Measurements from ENCODE around the gene ARL5C. TPM values are rescaled to one million over a fixed set of nuclear protein-coding genes. Genes with fewer than 3 reads are reported as not detected.

ARL5C gene
- total and polyA plus RNA-seq, 4 donors = not detected

GRCh38 chr17:39195568-39196160 lies 29.7 kb upstream of the ARL5C start:
- Histone ChIP-seq H3K27me3 (ENCODE audit: control insufficient read depth in 4 of 4, insufficient read depth in 4 of 4, low read length in 3 of 4) (no peaks in the 10 kb centered on the region), H3K27ac (ENCODE audit: low read depth in 1 of 2, low read length in 2 of 2) (no peak overlapping the region), H3K4me3 (ENCODE audit: low read depth in 1 of 3, low read length in 3 of 3) (no peak overlapping the region), H3K9ac (ENCODE audit: low read depth in 1 of 2, low read length in 2 of 2) (no peak overlapping the region), H3K4me1 (ENCODE audit: control insufficient read depth in 4 of 4, insufficient read depth in 4 of 4, low read length in 3 of 4) (peaks cover 0 to 12% (median 9%) of the 10 kb centered on the region in 4 donors), H3K9me3 (ENCODE audit: control insufficient read depth in 4 of 4, low read length in 3 of 4) (no peaks in the 10 kb centered on the region), H3K36me3 (ENCODE audit: control insufficient read depth in 4 of 4, insufficient read depth in 3 of 4, low read depth in 1 of 4, low read length in 3 of 4) (no peaks in the 10 kb centered on the region)
- no peak for DNase-seq (ENCODE audit: low spot score)
- WGBS = 80% methylated on average over 8 of the region's 8 CpGs
- TF ChIP-seq, protein P1, sequence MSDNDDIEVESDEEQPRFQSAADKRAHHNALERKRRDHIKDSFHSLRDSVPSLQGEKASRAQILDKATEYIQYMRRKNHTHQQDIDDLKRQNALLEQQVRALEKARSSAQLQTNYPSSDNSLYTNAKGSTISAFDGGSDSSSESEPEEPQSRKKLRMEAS (IDR thresholded peaks at IDR 0.05) = no peak
- TF ChIP-seq TAF1 (conservative IDR thresholded peaks at IDR 0.05) = no peak

GRCh38 chr17:39194985-39195524 lies 29.1 kb upstream of the ARL5C start:
- no peaks in the 10 kb centered on the region for H3K9me3 ChIP-seq (ENCODE audit: control insufficient read depth in 4 of 4, low read length in 3 of 4)
- no peaks in the 10 kb centered on the region for H3K36me3 ChIP-seq (ENCODE audit: control insufficient read depth in 4 of 4, insufficient read depth in 3 of 4, low read depth in 1 of 4, low read length in 3 of 4)
- H3K4me1 ChIP-seq (ENCODE audit: control insufficient read depth in 4 of 4, insufficient read depth in 4 of 4, low read length in 3 of 4) = peaks cover 0 to 11% (median 9%) of the 10 kb centered on the region in 4 donors
- H3K27ac ChIP-seq (ENCODE audit: low read depth in 1 of 2, low read length in 2 of 2) = no peak overlapping the region
- no peak for DNase-seq (ENCODE audit: low spot score)
- TF ChIP-seq GABPA (IDR thresholded peaks at IDR 0.05 in 1 of 2, conservative IDR thresholded peaks at IDR 0.05 in 1 of 2) = no peak
- TF ChIP-seq, protein P2, sequence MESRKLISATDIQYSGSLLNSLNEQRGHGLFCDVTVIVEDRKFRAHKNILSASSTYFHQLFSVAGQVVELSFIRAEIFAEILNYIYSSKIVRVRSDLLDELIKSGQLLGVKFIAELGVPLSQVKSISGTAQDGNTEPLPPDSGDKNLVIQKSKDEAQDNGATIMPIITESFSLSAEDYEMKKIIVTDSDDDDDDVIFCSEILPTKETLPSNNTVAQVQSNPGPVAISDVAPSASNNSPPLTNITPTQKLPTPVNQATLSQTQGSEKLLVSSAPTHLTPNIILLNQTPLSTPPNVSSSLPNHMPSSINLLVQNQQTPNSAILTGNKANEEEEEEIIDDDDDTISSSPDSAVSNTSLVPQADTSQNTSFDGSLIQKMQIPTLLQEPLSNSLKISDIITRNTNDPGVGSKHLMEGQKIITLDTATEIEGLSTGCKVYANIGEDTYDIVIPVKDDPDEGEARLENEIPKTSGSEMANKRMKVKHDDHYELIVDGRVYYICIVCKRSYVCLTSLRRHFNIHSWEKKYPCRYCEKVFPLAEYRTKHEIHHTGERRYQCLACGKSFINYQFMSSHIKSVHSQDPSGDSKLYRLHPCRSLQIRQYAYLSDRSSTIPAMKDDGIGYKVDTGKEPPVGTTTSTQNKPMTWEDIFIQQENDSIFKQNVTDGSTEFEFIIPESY (IDR thresholded peaks at IDR 0.05) = no peak
- TF ChIP-seq, protein P1 (IDR thresholded peaks at IDR 0.05) = no peak
- no peak for TF ChIP-seq YY1 (IDR thresholded peaks at IDR 0.05)
- H3K27me3 ChIP-seq (ENCODE audit: control insufficient read depth in 4 of 4, insufficient read depth in 4 of 4, low read length in 3 of 4) = no peaks in the 10 kb centered on the region
- 69% methylated on average over 10 of the region's 10 CpGs for WGBS
- H3K4me3 ChIP-seq (ENCODE audit: low read depth in 1 of 3, low read length in 3 of 3) = no peak overlapping the region
- no peak overlapping the region for H3K9ac ChIP-seq (ENCODE audit: low read depth in 1 of 2, low read length in 2 of 2)

GRCh38 chr17:39194089-39194984 lies 28.4 kb upstream of the ARL5C start:
- Histone ChIP-seq H3K4me3 (ENCODE audit: low read depth in 1 of 3, low read length in 3 of 3) (no peak overlapping the region), H3K9me3 (ENCODE audit: control insufficient read depth in 4 of 4, low read length in 3 of 4) (no peaks in the 10 kb centered on the region), H3K4me1 (ENCODE audit: control insufficient read depth in 4 of 4, insufficient read depth in 4 of 4, low read length in 3 of 4) (peaks cover 0 to 10% (median 6%) of the 10 kb centered on the region in 4 donors), H3K9ac (ENCODE audit: low read depth in 1 of 2, low read length in 2 of 2) (no peak overlapping the region), H3K36me3 (ENCODE audit: control insufficient read depth in 4 of 4, insufficient read depth in 3 of 4, low read depth in 1 of 4, low read length in 3 of 4) (no peaks in the 10 kb centered on the region), H3K27me3 (ENCODE audit: control insufficient read depth in 4 of 4, insufficient read depth in 4 of 4, low read length in 3 of 4) (no peaks in the 10 kb centered on the region), H3K27ac (ENCODE audit: low read depth in 1 of 2, low read length in 2 of 2) (no peak overlapping the region)
- 55% methylated on average over 20 of the region's 20 CpGs for WGBS
- peak; percentile 49 for DNase-seq (ENCODE audit: low spot score)
- TF ChIP-seq, protein P1 (IDR thresholded peaks at IDR 0.05) = no peak
- TF ChIP-seq RAD21 (IDR thresholded peaks at IDR 0.05) = peak in 1 of 2 donors; percentile 66
- TF ChIP-seq, protein P3, sequence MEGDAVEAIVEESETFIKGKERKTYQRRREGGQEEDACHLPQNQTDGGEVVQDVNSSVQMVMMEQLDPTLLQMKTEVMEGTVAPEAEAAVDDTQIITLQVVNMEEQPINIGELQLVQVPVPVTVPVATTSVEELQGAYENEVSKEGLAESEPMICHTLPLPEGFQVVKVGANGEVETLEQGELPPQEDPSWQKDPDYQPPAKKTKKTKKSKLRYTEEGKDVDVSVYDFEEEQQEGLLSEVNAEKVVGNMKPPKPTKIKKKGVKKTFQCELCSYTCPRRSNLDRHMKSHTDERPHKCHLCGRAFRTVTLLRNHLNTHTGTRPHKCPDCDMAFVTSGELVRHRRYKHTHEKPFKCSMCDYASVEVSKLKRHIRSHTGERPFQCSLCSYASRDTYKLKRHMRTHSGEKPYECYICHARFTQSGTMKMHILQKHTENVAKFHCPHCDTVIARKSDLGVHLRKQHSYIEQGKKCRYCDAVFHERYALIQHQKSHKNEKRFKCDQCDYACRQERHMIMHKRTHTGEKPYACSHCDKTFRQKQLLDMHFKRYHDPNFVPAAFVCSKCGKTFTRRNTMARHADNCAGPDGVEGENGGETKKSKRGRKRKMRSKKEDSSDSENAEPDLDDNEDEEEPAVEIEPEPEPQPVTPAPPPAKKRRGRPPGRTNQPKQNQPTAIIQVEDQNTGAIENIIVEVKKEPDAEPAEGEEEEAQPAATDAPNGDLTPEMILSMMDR (IDR thresholded peaks at IDR 0.05; ENCODE audit: low read depth, low read length, missing input control) = peak; percentile 40

All from liver (tissue), 9 donors.